ENCODE data around the gene ENDOD1.

The ENDOD1 gene

DNA sequence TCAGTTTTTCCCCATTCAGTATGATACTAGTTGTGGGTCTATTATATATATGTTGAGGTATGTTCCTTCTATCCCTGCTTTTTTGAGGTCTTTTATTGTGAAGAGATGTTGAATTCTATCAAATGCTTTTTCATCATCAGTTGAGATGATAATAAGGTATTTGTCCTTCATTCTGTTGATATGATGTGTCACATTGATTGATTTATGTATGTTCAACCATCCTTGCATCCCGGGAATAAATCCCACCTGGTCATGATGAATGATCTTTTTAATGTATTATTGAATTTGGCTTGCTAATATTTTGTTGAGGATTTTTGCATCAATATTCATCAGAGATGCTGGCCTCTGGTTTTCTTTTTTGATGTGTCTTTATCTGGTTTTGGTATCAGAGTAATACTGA, 26.0 kb downstream of the ENDOD1 start:
- TF ChIP-seq CTCF (IDR thresholded peaks at IDR 0.05; ENCODE audit: low read depth, low read length, missing control alignments): no peak
- no peak overlapping the region for H3K4me3 ChIP-seq (ENCODE audit: low read depth, low read length)
- no peak for DNase-seq (ENCODE audit: low read depth)
- in situ Hi-C loops (cut with HindIII; ENCODE audit: low sequenced_read_pairs): no loop called here

GRCh38 chr11:95119361-95120060, 29.9 kb downstream of the ENDOD1 start:
- no peak for TF ChIP-seq CTCF (IDR thresholded peaks at IDR 0.05; ENCODE audit: low read depth, low read length, missing control alignments)
- H3K4me3 ChIP-seq (ENCODE audit: low read depth, low read length): no peak overlapping the region
- in situ Hi-C loops (cut with HindIII; ENCODE audit: low sequenced_read_pairs): no loop called here
- DNase-seq (ENCODE audit: low read depth): no peak

DNA sequence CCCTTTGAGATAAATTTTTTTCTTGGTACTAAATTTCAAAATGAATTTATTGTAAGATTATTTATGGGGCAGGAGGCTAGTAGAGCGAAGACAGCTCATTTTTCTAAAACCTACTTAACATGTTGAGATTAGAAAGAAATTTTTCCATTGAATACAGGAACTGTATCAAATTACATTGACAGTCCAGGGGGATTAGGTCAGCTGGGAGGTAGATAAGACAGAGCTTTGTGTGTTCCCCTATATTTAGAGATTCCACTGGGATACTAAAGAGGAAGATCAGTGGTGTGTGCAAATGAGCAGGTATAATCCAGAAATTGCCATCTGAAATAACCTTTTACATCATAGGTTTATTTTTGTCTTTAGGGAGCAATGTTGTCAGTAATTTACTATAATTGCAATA, 32.1 kb downstream of the ENDOD1 start:
- H3K4me3 ChIP-seq (ENCODE audit: low read depth, low read length): no peak overlapping the region
- in situ Hi-C loops (cut with HindIII; ENCODE audit: low sequenced_read_pairs): no loop called here
- no peak for DNase-seq (ENCODE audit: low read depth)
- no peak for TF ChIP-seq CTCF (IDR thresholded peaks at IDR 0.05; ENCODE audit: low read depth, low read length, missing control alignments)

GRCh38 chr11:95123556-95123955, 33.9 kb downstream of the ENDOD1 start:
- in situ Hi-C loops (cut with HindIII; ENCODE audit: low sequenced_read_pairs): no loop called here
- TF ChIP-seq CTCF (IDR thresholded peaks at IDR 0.05; ENCODE audit: low read depth, low read length, missing control alignments): no peak
- no peak overlapping the region for H3K4me3 ChIP-seq (ENCODE audit: low read depth, low read length)
- no peak for DNase-seq (ENCODE audit: low read depth)

DNA sequence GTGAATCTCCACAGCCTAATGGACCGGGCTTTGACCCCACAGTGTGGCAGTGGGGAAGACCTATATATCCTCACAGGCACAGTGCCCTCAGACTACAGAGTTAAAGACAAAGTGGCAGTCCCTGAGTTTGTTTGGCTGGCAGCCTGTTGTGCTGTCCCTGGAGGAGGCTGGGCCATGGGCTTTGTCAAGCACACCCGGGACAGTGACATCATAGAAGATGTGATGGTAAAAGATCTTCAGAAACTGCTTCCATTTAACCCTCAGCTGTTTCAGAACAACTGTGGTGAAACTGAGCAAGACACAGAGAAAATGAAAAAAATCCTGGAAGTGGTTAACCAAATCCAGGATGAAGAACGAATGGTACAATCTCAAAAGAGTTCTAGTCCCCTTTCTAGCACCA, 39.0 kb downstream of the ENDOD1 start:
- no peak for TF ChIP-seq CTCF (IDR thresholded peaks at IDR 0.05; ENCODE audit: low read depth, low read length, missing control alignments)
- no peak overlapping the region for H3K4me3 ChIP-seq (ENCODE audit: low read depth, low read length)
- DNase-seq (ENCODE audit: low read depth): no peak
- in situ Hi-C loops (cut with HindIII; ENCODE audit: low sequenced_read_pairs): no loop called here

- no peak overlapping the region for H3K4me3 ChIP-seq (ENCODE audit: low read depth, low read length)
- no peak for TF ChIP-seq CTCF (IDR thresholded peaks at IDR 0.05; ENCODE audit: low read depth, low read length, missing control alignments)
- DNase-seq (ENCODE audit: low read depth): no peak
- in situ Hi-C loops (cut with HindIII; ENCODE audit: low sequenced_read_pairs): no loop called here
Observed at GRCh38 chr11:95132956-95133355, 43.3 kb downstream of the ENDOD1 start.

Data from astrocyte of the cerebellum (primary cell).